ENCODE data around the gene ZNF18. TPM values are rescaled to one million over a fixed set of nuclear protein-coding genes. Genes with fewer than 3 reads are reported as not detected.

The ZNF18 gene
- polyA plus RNA-seq, 3 donors, result 4.0 to 8.9 (median 5.4) TPM

- H3K4me1 ChIP-seq (ENCODE audit: control insufficient read depth in 1 of 2, insufficient read depth in 2 of 2, low read length in 2 of 2), result peaks cover 0 to 6% of the 10 kb centered on the region in 2 donors
- Mint-ChIP-seq H3K4me3 (no peak overlapping the region), H3K9me3 (peaks cover 0 to 3% (median 0%) of the 10 kb centered on the region in 7 donors), H3K27ac (no peak overlapping the region), H3K27me3 (ENCODE audit: low read depth in 3 of 3) (no peaks in the 10 kb centered on the region), H3K36me3 (peaks cover 4 to 12% of the 10 kb centered on the region in 2 donors), H3K4me1 (peaks cover 25% of the 10 kb centered on the region)
- peaks cover 89% of the 10 kb centered on the region for H4K20me1 ChIP-seq (ENCODE audit: insufficient read depth, low read length)
- no peak overlapping the region for H3K4me2 ChIP-seq (replicated peaks; ENCODE audit: extremely low read depth, low read length, poor library complexity, severe bottlenecking)
- H3K9me3 ChIP-seq (replicated peaks in 1 of 2; ENCODE audit: control insufficient read depth in 1 of 2, insufficient read depth in 1 of 2, low read length in 2 of 2), result no peaks in the 10 kb centered on the region
- H3K79me2 ChIP-seq (ENCODE audit: insufficient read depth, low read length), result peaks cover 70% of the 10 kb centered on the region
- H3K36me3 ChIP-seq (replicated peaks in 1 of 2; ENCODE audit: control insufficient read depth in 1 of 2, insufficient read depth in 2 of 2, low read length in 2 of 2), result no peaks in the 10 kb centered on the region
- TF ChIP-seq CTCF (IDR thresholded peaks at IDR 0.05), result no peak
- no peak overlapping the region for H2AFZ ChIP-seq (ENCODE audit: insufficient read depth, low read depth, low read length, poor library complexity, severe bottlenecking)
- no peak overlapping the region for H3K4me3 ChIP-seq (replicated peaks in 1 of 3; ENCODE audit: low read depth in 2 of 3, low read length in 3 of 3)
- DNase-seq, result no peak
- intact Hi-C loops (cut with micrococcal nuclease), result no loop called here
- no peak overlapping the region for H3K27ac ChIP-seq (ENCODE audit: low read depth in 1 of 2, low read length in 2 of 2)
- H3K9ac ChIP-seq (ENCODE audit: insufficient read depth, low read length, poor library complexity, severe bottlenecking), result no peak overlapping the region
- WGBS (ENCODE audit: insufficient coverage), result no CpG with 5 or more reads among the region's 2 CpGs
- H3K27me3 ChIP-seq (ENCODE audit: control insufficient read depth in 2 of 2, insufficient read depth in 2 of 2, low read length in 2 of 2), result no peaks in the 10 kb centered on the region
These were observed 31.3 kb upstream of the ZNF18 start for GRCh38 chr17:12028611-12029010.

- Histone ChIP-seq H3K27ac (ENCODE audit: low read depth in 1 of 2, low read length in 2 of 2) (no peak overlapping the region), H3K4me2 (replicated peaks; ENCODE audit: extremely low read depth, low read length, poor library complexity, severe bottlenecking) (no peak overlapping the region), H3K4me1 (ENCODE audit: control insufficient read depth in 1 of 2, insufficient read depth in 2 of 2, low read length in 2 of 2) (peaks cover 0 to 6% of the 10 kb centered on the region in 2 donors), H3K36me3 (replicated peaks in 1 of 2; ENCODE audit: control insufficient read depth in 1 of 2, insufficient read depth in 2 of 2, low read length in 2 of 2) (no peaks in the 10 kb centered on the region), H3K27me3 (ENCODE audit: control insufficient read depth in 2 of 2, insufficient read depth in 2 of 2, low read length in 2 of 2) (no peaks in the 10 kb centered on the region), H2AFZ (ENCODE audit: insufficient read depth, low read depth, low read length, poor library complexity, severe bottlenecking) (no peak overlapping the region), H3K9me3 (replicated peaks in 1 of 2; ENCODE audit: control insufficient read depth in 1 of 2, insufficient read depth in 1 of 2, low read length in 2 of 2) (no peaks in the 10 kb centered on the region), H3K9ac (ENCODE audit: insufficient read depth, low read length, poor library complexity, severe bottlenecking) (no peak overlapping the region), H3K79me2 (ENCODE audit: insufficient read depth, low read length) (peaks cover 73% of the 10 kb centered on the region), H3K4me3 (replicated peaks in 1 of 3; ENCODE audit: low read depth in 2 of 3, low read length in 3 of 3) (no peak overlapping the region), H4K20me1 (ENCODE audit: insufficient read depth, low read length) (peaks cover 91% of the 10 kb centered on the region)
- Mint-ChIP-seq H3K27me3 (ENCODE audit: low read depth in 3 of 3) (no peaks in the 10 kb centered on the region), H3K9me3 (peaks cover 0 to under 1% (median 0%) of the 10 kb centered on the region in 7 donors), H3K4me3 (no peak overlapping the region), H3K27ac (no peak overlapping the region), H3K4me1 (peaks cover 31% of the 10 kb centered on the region), H3K36me3 (peaks cover 4 to 9% of the 10 kb centered on the region in 2 donors)
- no CpG with 5 or more reads among the region's 1 CpG for WGBS (ENCODE audit: insufficient coverage)
- no peak for DNase-seq
- TF ChIP-seq CTCF (IDR thresholded peaks at IDR 0.05), result no peak
- intact Hi-C loops (cut with micrococcal nuclease), result no loop called here
These were observed 30.4 kb upstream of the ZNF18 start for GRCh38 chr17:12027658-12028057.

All from CD14-positive monocyte (primary cell).